HT-29 (cell line): ENCODE measurements around the gene CMTM7. TPM values are rescaled to one million over a fixed set of nuclear protein-coding genes. Genes with fewer than 3 reads are reported as not detected.
"Not testable (repeated sequence)": the region's sequence is repeated elsewhere in the genome, so short reads cannot be mapped to it uniquely, and the experiment has no call there.

Experiments used
- DNase-seq: peaks from one replicate; pipeline ENCODE4 v3.0.0-alpha.2; 2015; ENCODE audit warnings: low spot score
- total RNA-seq: library from RNA; depleted of rRNA; stranded (reverse); fragments of >200 nt; shearing (Covaris generic); gene quantifications from 2 replicates; pipeline ENCODE4 v1.2.3, GENCODE V29; 2014

The CMTM7 gene
- total RNA-seq, 1 experiment from 2014 or later, result 20.2 TPM

DNA sequence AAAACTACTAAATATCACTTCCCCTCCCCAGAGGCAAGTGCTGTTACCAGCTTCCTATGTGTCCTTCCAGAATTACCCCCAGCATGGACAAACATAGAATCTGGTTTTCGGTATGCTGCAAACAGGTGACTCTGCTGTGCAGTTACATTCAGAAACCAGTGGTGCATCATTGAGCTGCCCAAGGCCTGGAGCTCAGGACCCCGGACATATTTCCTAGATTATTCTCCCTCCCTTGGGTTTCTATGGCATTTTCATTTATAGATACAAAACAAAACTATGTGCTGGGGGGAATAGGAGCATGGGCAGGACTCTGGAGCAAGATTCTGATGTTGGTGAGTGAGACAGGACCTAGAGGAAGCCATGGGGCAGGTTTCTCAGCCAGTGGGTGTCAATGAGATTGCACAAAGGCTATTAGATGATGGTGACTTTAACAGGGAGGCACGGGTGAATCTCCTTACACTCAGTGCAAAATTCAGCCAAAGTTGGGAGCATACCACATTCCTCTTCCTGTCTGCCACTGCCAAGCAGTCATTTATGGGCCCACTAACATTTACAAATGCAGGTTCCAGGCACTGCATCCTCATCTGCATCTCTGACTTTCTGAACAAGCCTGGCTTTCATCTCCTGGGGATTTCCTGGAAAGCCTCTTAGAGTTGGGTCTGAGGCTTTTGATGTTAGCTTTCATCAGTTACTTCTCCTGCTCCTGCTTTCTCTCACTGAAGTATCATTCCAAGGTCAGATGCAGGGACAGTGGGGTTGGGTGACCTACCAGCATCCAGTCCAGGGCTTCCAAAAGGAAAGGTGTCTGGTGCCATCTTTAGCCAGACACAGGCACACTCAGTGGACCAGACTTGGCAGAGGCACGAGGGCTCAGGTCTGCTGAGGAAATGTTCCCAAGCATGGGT, 44.5 kb downstream of the CMTM7 start:
- DNase-seq, result no peak

DNA sequence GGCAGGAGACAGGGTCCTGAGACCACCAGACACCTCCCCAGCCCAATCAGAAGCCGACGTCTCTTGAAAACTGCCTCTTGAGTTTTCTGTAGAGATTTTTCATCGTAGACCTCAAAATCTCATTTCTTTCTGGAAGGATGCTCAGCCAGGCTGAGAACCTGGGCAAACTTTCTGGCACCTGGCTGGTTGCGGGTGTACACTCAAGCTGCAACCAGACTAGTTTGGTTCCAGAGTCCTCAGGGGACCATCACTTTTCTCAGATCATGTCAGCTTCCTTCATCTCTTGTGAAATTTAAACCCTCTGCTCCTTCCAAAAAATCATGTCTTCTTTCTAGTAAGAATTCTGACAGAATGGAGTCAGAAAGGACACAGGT, 45.1 kb downstream of the CMTM7 start:
- DNase-seq, result no peak

DNA sequence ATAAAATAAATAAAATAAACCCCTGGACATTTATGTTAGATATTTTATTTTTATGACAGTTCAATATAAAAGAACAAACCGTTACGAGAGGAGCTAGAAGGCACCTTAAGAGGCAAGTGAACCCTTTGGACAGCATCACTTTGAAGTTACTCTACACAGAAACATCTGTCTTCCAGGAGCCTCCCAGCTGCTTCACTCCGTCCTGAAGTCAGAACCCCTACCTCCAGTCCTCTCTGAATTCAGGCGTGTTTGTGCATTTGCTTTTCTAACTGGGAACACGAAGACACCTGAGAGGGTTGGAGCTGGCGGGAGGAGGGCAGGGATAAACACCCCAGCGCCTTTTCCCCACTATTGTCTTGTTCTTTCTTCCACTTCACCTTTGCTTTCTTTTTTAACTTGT, 46.2 kb downstream of the CMTM7 start:
- DNase-seq, result no peak

DNA sequence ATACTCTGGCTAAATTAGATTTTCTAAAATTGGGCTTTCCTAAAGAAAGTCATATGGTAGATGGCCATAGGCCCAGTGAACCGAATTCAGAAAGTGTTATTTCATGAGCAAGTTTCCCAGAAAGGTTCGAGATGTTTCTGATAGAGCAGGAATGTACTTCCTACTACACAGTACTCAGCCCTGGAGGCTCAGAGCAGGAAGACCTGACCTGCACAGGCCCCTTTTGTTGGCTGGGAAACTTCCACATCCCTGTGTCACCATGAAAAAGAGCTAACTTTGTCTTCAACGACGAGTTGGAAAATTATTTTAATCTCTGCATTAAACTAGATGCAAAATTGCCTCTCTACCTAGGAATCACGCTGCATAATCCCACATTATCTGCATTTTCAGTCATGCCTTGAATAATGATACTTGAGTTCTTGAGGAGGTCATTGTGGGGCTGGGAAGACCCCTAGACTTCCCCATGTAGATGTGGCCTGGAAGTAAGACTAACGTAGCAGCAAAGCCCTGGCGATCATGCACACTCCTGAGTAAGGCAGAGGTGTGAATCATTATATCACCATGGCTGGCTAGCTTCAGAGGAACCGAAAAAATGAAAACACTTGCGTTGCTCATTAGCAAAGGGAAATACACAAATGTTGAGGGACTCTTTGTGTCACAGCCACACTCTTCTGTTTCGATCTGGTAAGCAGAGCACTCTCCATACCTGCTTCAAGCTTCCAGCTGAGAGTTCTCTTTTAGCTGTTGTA, 47.1 kb downstream of the CMTM7 start:
- DNase-seq, result no peak

DNA sequence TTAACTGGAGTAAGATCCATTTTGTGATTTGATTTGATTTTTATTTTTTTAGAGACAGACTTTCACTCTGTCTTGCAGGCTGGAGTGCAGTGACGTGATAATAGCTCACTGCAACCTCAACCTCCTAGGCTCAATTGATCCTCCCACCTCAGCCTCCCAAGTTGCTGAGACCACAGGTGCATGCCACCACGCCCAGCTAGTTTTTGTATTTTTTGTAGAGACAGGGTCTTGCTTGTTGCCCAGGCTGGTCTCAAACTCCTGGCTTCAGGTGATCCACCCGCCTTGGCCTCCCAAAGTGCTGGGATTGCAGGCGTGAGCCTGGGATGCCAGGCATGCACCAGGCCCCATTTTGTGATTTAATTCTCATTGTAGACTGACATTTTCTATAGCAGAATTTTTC, 47.8 kb downstream of the CMTM7 start:
- not testable (repeated sequence) for DNase-seq

DNA sequence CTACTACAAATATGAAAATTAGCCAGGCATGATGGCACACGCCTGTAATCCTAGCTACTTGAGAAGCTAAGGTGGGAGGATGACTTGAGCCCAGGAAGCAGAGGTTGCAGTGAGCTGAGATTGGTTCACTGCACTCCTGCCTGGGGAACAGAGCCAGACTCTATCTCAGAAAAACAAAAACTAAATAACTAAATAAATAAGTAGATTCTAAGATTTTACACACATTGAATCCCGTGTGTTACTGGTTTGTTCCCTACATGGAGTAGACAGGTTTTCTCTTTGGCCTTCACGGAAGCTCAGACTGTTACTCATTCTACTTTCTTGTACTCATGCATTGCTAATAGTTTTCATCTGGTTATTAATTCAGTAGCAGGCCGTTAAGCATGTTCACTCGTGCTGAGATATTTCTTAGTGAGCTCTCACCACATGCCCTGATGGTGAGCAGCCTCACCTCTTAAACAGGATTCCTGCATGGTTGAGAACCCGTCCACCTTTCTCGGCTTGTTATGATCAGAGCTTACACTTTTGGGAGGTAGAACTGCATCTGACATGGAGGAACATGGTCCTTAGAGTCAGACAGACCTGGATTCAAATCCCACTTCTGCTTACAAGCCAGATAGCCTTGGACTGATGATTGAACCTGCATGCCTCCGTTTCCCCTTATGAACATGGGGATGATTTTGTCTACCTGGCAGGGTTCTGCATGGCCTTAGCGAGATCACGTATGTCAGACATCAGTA, 49.1 kb downstream of the CMTM7 start:
- no peak for DNase-seq

DNA sequence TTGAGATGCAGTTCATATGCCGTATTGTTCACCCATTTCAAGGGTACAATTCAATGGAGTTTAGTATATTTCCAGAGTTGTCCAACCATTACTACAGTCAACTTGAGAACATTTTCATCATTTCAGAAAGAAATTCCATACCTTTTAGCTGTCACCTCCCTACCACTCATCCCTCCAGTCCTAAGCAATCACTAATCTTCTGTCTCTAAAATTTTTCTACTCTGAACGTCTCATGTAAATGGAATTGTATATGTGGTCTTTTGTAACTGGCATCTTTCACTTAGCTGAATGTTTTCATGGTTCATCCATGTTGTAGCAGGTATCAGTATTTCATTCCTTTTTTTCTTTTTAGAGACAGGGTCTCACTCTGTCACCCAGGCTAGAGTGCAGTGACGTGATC, 51.1 kb downstream of the CMTM7 start:
- DNase-seq, result no peak

DNA sequence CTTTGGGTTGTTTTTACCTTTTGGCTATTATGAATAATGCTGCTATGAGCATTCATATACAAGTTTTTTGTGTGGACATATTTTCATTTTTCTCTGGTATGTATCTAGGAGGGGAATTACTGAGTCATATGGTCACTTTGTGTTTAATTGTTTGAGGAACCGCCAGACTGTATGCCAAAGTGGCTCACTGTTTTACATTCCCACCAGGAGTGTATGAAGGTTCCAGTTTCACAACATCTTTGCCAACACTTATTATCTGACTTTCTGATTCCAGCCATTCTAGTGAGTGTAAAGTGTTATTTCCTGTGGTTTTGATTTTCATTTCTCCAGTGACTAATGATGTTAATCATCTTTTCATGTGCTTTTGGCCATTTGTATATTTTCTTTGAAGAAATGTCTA, 51.8 kb downstream of the CMTM7 start:
- DNase-seq, result no peak

DNA sequence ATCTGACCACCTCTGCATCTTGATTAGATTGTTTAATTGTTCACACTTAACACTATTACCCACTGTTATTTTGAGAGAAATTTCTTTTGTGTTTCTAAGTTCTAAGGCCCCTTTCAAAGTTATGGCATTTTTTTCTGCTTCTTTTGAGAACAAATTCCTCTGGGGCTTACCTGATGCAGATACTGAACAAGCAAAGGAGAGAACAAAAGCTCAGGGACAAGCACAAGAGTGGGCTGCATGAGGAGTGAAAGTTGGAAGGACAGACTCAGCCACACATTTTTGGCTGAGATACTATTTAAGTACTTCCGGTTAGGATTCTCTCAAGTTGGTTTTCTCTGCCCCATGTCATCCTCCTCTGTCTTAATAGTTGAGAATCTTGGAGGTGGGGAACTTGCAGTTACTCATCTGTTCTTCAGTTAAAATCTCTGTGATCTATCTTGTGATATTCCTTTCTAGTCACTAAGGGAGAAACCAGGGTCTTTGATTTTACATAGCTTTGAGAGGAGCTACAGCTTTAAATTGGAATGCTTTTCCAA, 56.3 kb downstream of the CMTM7 start:
- DNase-seq, result no peak

DNA sequence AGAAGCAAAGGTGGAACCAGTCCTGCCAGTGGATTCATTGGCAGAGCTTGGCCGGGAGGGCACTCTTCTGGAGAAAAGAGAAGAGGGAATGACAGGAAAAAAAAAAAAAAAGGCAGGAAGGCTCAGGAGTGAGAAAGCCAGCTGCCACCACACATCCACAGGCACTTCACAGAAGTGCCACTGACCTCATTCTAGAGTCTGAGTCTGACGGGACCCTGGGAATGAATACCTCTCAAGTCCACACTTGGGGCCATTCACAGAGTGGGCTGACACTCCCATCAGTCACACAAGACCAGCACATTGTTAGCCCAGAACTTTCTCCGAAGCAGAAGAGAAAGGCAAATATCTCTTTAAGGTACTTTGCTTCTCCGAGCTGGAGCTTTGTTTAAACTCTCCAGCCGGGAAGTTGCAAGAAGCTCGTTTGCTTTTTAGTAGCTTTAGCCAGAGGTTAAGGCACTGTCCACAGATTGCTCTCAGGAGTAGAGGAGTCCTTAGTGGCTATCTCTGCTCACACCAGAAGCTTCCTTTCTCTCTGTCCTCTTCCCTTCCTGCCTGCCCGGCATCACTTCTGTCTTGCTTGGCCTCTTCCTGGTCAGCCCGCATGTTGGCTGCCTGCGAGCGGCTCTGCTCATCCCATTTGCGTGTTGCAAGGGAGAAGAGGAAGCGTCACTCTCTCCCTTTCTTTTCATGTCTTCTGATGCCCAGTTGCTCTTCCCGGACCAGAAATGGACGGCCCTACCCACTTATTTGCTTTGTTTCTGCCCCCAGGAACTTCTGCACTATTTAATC, 57.2 kb downstream of the CMTM7 start:
- DNase-seq, result no peak

DNA sequence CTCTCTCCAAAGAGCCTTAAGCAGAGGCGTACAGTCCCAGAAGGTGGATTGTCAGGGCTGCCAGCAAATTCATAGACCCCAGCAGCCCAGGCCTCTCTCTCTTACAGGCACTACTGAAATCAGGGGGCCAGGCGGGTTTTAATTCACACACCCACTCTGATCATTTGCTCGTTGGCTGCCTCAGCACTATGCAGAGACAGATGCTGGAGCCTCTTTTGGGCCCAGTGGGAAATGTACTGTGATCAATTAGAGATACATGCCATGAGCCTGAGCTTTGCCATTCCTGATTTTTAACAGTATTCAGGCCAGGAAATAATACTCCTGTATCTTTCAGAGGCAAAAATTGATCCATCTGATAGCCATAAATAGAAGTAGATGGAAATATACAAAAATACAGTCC, 58.0 kb downstream of the CMTM7 start:
- no peak for DNase-seq

DNA sequence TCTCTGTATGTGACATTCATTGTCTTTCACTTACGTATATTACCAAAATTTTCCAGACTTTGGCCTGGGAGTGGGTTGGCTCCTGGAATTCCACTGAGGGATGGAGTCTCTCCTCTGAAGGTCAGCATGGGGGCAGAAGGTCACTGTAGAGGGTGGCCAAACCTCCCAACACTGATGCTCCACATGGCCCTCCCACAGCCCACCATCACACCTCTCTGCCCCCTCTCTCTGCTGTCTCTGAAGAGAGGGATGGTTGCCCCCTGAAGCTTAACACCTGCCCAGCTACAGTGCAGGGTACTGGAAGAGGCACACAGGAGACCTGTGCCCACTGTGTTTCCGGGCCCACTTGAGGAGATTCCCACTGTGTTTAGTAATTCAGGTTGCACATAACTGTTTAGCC, 58.8 kb downstream of the CMTM7 start:
- DNase-seq, result no peak

DNA sequence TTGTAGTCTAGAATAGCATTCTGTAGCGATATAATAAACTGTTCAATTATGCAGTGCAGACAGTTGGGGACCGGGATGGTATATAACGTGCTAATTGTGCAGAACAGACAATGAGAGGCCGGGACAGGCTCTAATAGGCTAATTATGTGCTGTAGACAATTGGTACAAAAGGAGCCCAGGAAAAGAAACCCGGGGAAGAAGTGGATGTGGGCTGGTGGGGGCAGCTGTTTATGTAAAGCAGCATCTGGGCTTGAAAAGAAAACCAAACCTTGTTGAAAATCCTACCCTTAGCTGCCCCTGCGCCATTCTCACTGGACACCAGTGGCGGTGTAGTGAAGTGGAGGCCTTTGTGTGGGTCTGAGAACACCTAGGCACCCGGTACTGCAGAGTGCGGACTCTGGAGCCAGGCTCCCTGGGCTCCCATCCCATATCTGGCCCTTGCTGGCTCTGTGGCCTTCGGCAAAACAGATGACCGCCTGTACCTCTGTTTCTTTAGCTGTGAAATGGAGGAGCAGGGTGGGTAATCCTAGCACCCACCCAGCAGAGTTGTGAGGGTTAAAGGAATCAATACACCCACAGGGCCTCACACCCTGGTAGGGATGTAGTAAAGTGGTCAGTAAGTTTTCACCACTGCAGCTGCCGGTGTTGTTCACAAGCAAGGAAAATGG, 59.5 kb downstream of the CMTM7 start:
- no peak for DNase-seq

DNA sequence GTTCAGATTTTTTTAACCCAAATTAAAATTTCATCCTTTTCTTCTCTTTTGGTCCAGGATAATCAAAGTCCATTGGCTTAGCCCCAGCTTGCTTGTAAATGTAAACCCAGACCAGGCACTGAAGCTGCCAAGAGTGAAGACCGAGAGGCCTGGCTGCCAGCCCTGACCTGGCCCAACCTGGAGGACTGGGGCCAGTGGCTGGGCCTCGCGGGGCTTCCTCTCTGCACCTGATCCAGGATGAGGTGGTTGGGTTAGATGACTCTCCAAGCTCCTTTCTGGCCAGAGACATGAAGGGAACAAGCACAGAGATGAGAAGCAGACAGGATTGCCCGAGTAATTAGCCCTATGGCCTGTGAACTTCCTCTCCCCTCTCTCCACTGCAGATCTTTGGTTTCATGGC, 60.4 kb downstream of the CMTM7 start:
- no peak for DNase-seq

DNA sequence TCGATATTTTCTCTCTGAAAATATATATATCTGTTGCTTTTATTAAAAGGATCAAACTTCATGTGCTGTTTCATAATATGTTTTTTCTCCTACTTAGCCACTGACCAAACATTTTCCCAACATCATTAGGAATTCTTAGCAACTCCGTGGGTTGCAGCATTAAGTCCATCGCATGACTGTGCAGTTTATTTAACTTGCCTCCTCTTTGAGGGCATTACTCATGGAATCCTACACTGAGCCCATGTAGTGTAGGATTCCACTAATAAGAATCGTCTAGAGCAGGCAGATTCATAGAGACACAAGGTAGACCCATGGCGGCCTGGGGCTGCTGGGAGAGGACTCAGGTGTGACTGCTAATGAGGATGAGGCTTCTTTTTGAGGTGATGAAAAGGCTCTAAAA, 61.7 kb downstream of the CMTM7 start:
- DNase-seq, result no peak

DNA sequence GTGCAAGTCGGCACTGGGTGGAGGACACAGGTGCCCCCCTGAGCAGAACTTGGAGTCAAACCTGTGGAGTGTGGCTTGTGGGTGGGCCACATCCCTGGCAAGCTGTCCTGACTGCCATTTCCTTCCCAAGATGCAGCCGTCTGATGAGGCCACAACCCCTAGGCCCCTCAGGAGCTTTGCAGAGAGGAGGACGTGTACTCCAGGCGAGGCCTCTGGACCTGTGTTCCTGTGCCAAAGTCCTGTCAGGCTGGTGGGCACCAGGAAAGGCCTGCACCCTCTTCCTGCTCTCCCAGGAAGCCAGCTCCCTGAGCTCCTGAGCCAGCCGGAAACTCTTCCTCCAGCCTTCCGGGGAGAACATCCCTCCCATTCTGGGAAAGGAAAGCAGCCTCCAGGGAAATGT, 62.5 kb downstream of the CMTM7 start:
- DNase-seq, result no peak

DNA sequence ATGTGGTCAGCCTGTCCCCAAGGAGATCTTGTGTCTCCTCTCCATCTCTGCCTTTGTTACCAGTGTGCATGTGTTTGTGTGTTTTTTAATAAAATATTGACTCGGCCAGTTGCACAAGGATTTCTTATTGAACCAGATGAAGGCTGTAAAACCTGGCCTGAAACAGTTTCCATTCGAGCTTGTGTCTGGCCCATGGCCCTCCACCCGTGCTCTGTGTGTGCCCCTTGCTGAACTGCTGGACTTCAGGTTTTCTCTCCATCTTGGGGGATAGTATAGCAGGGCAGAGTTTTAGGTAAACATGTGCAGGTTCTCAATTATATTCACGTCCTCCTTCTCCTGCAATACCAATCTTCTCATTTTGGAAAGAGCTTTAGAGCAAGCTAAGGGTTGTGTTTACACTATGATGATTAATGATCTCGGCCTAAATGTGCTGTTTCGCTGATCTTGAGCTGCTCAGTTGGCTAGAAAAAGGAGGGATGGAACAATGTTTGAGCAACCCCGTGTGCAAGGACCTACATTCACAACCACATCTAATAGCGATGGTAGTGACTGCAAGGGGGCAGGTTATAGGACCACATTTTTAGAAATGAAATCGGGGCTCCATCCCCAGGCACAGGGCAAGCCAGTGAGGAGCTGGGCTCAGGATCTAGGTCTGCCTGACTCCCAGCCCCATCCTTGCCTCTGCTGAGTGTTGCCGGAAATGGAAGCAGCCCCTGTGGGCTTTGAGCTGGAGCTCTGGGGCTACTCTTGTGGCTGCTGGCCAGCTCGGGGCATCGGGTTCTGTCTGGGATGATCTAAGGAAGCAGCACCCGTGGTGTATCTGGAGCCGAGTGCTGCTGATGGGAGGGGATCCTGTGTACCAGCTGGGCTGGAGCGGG, 63.3 kb downstream of the CMTM7 start:
- DNase-seq, result no peak

DNA sequence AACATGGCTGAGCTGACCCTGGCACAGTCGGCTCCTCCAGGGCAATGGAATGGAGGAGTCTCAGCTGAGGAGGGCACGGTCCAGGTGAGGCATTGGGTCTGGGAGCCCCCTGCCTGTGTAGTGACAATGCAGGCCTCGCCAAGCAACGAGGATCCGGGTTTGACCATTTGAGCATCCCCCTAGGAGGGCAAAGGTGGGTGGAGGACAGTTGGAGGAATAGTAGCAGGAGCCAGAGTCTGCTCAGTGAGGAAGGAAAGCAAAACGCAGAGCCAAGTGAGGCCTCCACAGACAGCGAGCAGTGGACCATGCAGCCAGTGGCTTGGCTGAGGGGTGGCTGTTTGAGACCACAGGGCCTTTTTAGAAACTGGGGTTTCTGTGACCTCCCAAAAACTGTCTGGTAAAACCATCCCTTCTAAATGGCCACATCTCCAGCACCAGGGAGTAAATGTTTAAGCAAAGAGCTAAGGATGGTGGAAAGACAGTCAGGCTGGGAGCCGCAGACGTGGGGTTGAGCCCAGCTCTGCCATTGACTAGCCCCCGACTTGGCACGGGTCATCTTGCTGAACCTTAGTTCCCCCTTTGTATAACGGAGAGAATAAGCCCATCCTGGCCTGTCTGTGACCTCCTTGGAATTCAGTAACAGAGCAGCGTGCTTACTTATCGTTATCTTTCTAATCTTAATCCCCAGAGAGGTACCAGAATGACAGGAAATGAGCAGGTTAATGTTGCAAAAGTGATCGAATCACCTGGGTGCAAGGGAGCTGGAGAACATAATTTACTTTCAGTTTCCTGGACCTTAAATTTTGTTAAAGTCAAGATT, 64.2 kb downstream of the CMTM7 start:
- no peak for DNase-seq
